Activated CD8-positive, alpha-beta T cell treated with anti-CD3 and anti-CD28 coated beads, Interleukin-2, amount 10 ng/mL, durations not matched to agents 7 days and 5 days (primary cell): ENCODE data around the gene ESR1. TPM values are rescaled to one million over a fixed set of nuclear protein-coding genes. Genes with fewer than 3 reads are reported as not detected.
A peak's percentile ranks its signal among the peaks of the same experiment; 100 is the strongest.
"Not testable (repeated sequence)": the region's sequence is repeated elsewhere in the genome, so short reads cannot be mapped to it uniquely, and the experiment has no call there.

Experiments
- ATAC-seq: fragments of 150-1000 bp; cut with Tn5 transposase; one replicate; pipeline ENCODE4 v1.10.0; 2021; ENCODE audit warnings: moderate library complexity
- CTCF ChIA-PET: fragments of 350-600 bp; sonication (Branson Sonifier 250); formaldehyde crosslinking; loops from one replicate; lab custom pipeline; 2021; ENCODE audit warnings: antibody characterized with exemption; lab: Charles Lee
- POLR2A ChIA-PET: fragments of 350-600 bp; sonication (Branson Sonifier 250); formaldehyde crosslinking; loops from one replicate; lab custom pipeline; 2021; ENCODE audit warnings: antibody characterized with exemption; lab: Charles Lee
- DNase-seq: peaks from one replicate; pipeline ENCODE4 v3.0.0-alpha.2; 2020
- H3K27ac Mint-ChIP-seq: one replicate; pipeline ENCODE4 v1.8.0; 2021; ENCODE audit warnings: mild to moderate bottlenecking, mixed read lengths
- H3K27me3 Mint-ChIP-seq: one replicate; pipeline ENCODE4 v1.8.0; 2021; ENCODE audit warnings: low read depth, mixed read lengths
- H3K36me3 Mint-ChIP-seq: one replicate; pipeline ENCODE4 v1.8.0; 2021; ENCODE audit warnings: low read depth, mixed read lengths
- H3K4me1 Mint-ChIP-seq: one replicate; pipeline ENCODE4 v1.8.0; 2021; ENCODE audit warnings: low read depth, mixed read lengths
- H3K4me3 Mint-ChIP-seq: one replicate; pipeline ENCODE4 v1.8.0; 2021; ENCODE audit warnings: mild to moderate bottlenecking, mixed read lengths
- H3K9me3 Mint-ChIP-seq: one replicate; pipeline ENCODE4 v1.8.0; 2022; ENCODE audit warnings: mixed read lengths; ENCODE audit not compliant: insufficient read depth
- total RNA-seq, 2 experiments: library from RNA; stranded (reverse); gene quantifications; one replicate each; pipeline ENCODE4 v1.2.3, GENCODE V29; 2021

The ESR1 gene
- total RNA-seq, 2 experiments from 2014 or later: 0.47 to 0.71 TPM

DNA sequence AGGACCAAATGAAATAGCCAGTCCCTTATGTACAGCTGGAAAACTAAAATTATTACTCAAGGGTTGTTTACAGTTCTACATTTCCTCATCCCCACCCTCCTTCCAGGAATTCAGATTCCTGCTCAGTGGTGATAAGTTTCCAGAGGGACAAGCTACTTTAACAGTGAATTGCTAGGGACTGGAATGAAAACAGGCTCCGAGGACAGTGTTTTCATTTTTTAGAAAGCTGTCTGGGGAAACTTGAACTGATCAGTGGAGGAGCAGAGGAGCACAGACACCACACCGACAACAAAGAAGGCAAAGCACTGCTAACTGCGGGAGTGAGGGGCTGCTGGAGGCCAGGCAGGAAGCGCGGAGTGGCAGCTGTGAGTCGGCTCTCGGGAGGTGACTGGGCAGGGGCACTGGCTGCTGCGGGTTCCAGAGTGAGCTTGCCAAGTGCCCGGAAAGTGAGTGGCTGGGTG, 322.2 kb downstream of the ESR1 start:
- Mint-ChIP-seq H3K36me3 (peaks cover 52% of the 10 kb centered on the region), H3K27me3 (no peaks in the 10 kb centered on the region), H3K4me1 (no peaks in the 10 kb centered on the region), H3K27ac (peak overlapping the region; percentile 57), H3K4me3 (no peak overlapping the region), H3K9me3 (no peaks in the 10 kb centered on the region)
- POLR2A ChIA-PET: no interaction called here
- ATAC-seq (no peak), DNase-seq (no peak)
- CTCF ChIA-PET: no interaction called here

DNA sequence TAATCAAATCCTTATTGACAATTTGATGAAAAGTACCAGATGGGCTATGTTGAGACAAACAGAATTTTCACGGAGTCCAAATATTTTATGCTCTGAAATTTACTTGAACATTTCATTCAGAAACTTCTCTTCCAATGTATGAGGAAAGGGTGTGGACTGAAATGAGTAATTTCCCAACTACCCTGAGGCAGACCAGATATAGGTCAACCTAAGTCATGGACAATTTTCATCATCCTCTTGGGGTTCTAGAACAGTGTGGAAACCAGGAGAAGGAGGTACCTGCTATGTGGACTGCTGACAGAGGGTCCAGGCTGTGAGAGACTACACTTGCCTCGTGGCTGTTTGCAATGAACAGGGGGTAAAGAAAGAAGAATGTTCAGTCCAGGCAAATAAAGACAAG, 323.0 kb downstream of the ESR1 start:
- H3K4me1 Mint-ChIP-seq: no peaks in the 10 kb centered on the region
- peaks cover 56% of the 10 kb centered on the region for H3K36me3 Mint-ChIP-seq
- POLR2A ChIA-PET: interaction anchor here (0.6 kb wide), 1 partner anchor 678 kb away, joined by 3 read pairs; the partner anchor contains the start of gene RMND1

GRCh38 chr6:152135755-152136448, 328.4 kb downstream of the ESR1 start:
- ChIA-PET POLR2A (no interaction called here), CTCF (interaction anchor here (1.3 kb wide), 1 partner anchor 10 kb away, joined by 3 read pairs; no protein-coding TSS in a partner anchor)
- H3K4me3 Mint-ChIP-seq: no peak overlapping the region
- peaks cover 71% of the 10 kb centered on the region for H3K36me3 Mint-ChIP-seq
- no peaks in the 10 kb centered on the region for H3K4me1 Mint-ChIP-seq
- H3K27ac Mint-ChIP-seq: no peak overlapping the region
- no peaks in the 10 kb centered on the region for H3K9me3 Mint-ChIP-seq
- ATAC-seq (no peak), DNase-seq (no peak)
- no peaks in the 10 kb centered on the region for H3K27me3 Mint-ChIP-seq

More for the DNA sequence above, 323.0 kb downstream of the ESR1 start:
- H3K27me3 Mint-ChIP-seq: no peaks in the 10 kb centered on the region
- ATAC-seq: no peak
- no peaks in the 10 kb centered on the region for H3K9me3 Mint-ChIP-seq
- no peak overlapping the region for H3K27ac Mint-ChIP-seq
- CTCF ChIA-PET: no interaction called here
- no peak for DNase-seq
- H3K4me3 Mint-ChIP-seq: no peak overlapping the region

DNA sequence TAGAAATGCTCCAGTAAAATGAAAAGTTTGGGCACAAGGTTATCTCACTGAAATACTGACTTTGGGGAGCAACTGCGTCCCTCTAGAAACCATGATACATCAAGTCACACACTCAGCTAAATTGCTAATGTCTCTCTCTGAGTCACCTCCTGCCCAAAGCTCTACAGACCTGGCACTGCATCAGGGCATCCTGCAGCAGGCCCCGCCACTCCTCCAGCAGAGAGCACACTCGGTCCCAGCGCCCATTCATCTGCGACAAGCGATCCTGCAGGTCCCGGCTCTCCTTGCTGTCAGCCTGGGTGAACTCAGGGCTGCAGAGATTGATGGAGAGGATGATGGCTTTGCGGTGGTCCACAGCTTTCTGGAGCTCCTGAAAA, 329.0 kb downstream of the ESR1 start:
- H3K4me1 Mint-ChIP-seq: no peaks in the 10 kb centered on the region
- POLR2A ChIA-PET: no interaction called here
- no peaks in the 10 kb centered on the region for H3K9me3 Mint-ChIP-seq
- CTCF ChIA-PET: no interaction called here
- H3K27ac Mint-ChIP-seq: no peak overlapping the region
- no peak for ATAC-seq
- H3K4me3 Mint-ChIP-seq: no peak overlapping the region
- H3K36me3 Mint-ChIP-seq: peaks cover 74% of the 10 kb centered on the region
- no peak for DNase-seq
- no peaks in the 10 kb centered on the region for H3K27me3 Mint-ChIP-seq

GRCh38 chr6:152138344-152138743, 330.9 kb downstream of the ESR1 start:
- ATAC-seq, CTCF ChIA-PET, H3K27ac Mint-ChIP-seq, H3K4me3 Mint-ChIP-seq, H3K9me3 Mint-ChIP-seq, DNase-seq, H3K4me1 Mint-ChIP-seq, H3K27me3 Mint-ChIP-seq: not testable (repeated sequence)
- peaks cover 63% of the 10 kb centered on the region for H3K36me3 Mint-ChIP-seq
- POLR2A ChIA-PET: interaction anchor here (0.6 kb wide), 1 partner anchor 842 kb away, joined by 3 read pairs; no protein-coding TSS in a partner anchor

DNA sequence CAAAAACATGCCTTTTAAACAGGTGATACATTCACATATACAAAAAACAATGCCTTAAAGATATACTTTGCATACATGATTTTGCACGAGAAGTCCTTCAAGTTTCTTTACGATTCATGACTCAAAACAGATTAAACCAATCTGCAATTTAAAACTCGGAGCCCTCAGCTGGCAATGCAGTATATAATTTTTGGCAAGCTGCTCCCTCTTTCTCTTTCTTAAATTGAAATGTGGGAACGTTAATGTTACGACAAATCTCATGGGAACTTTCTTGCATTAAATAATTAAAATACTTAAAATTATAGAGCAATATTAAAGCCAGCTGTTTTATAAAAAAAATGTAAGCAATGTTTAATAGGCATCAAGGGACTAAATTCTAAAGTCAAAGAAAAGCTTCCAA, 334.6 kb downstream of the ESR1 start:
- Mint-ChIP-seq H3K9me3 (no peaks in the 10 kb centered on the region), H3K27ac (no peak overlapping the region), H3K27me3 (no peaks in the 10 kb centered on the region), H3K4me1 (no peaks in the 10 kb centered on the region), H3K4me3 (no peak overlapping the region), H3K36me3 (peaks cover 52% of the 10 kb centered on the region)
- POLR2A ChIA-PET: no interaction called here
- DNase-seq (no peak), ATAC-seq (no peak)
- CTCF ChIA-PET: interaction anchor here (0.9 kb wide), 1 partner anchor 16 kb away, joined by 4 read pairs; no protein-coding TSS in a partner anchor

- DNase-seq: no peak
- no peaks in the 10 kb centered on the region for H3K27me3 Mint-ChIP-seq
- H3K27ac Mint-ChIP-seq: no peak overlapping the region
- H3K9me3 Mint-ChIP-seq: no peaks in the 10 kb centered on the region
- no peak overlapping the region for H3K4me3 Mint-ChIP-seq
- CTCF ChIA-PET: interaction anchor here (1.0 to 1.3 kb wide), 2 partner anchors 10 to 16 kb away, joined by 3 to 5 read pairs; no protein-coding TSS in a partner anchor
- POLR2A ChIA-PET: no interaction called here
- H3K36me3 Mint-ChIP-seq: peaks cover 56% of the 10 kb centered on the region
- ATAC-seq: no peak
- no peaks in the 10 kb centered on the region for H3K4me1 Mint-ChIP-seq
Observed at GRCh38 chr6:152143359-152143758, 335.9 kb downstream of the ESR1 start.

DNA sequence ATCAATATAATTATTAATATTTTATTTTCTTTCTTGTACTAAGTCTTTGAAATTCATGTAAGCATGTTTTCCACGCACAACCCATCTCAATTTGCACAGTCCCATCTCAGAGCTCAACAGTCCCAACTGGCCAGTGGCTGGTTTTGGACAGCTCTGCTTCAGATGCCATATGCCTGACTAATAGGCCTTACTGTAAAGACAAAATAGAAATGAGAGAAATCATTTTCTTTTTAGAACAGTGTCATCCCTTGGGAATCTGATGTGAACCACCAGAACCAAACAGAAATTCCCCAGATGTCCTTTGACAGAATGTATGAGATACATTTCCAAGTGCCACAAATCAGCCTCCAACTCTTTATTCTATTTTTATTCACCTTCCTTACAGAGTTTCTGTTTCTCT, 338.9 kb downstream of the ESR1 start:
- H3K27me3 Mint-ChIP-seq: no peaks in the 10 kb centered on the region
- ChIA-PET POLR2A (no interaction called here), CTCF (no interaction called here)
- ATAC-seq (no peak), DNase-seq (no peak)
- no peaks in the 10 kb centered on the region for H3K9me3 Mint-ChIP-seq
- H3K27ac Mint-ChIP-seq: no peak overlapping the region
- H3K4me1 Mint-ChIP-seq: no peaks in the 10 kb centered on the region
- H3K36me3 Mint-ChIP-seq: peaks cover 55% of the 10 kb centered on the region
- H3K4me3 Mint-ChIP-seq: no peak overlapping the region

DNA sequence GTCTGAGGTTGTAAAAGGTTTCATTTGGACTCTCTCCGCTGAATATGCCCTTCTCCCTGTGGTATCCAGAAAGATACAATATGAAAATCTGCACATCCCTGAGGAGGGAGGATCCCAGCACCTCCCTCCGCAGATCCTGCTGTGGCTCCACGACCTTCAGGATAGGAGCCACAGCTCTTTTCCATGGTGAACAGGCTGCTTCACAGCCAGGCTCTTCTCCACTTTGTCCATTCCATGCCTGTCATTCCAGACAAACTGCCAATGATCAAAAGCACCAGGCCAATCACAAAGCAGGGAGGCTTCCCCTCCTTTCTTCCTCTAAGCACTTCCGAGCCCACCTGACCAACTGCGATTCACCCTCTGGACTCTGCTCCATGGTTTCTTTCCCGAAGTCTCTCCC, 339.8 kb downstream of the ESR1 start:
- H3K4me1 Mint-ChIP-seq: no peaks in the 10 kb centered on the region
- H3K4me3 Mint-ChIP-seq: no peak overlapping the region
- H3K27me3 Mint-ChIP-seq: no peaks in the 10 kb centered on the region
- H3K36me3 Mint-ChIP-seq: peaks cover 64% of the 10 kb centered on the region
- DNase-seq: no peak
- H3K27ac Mint-ChIP-seq: no peak overlapping the region
- ATAC-seq: no peak
- POLR2A ChIA-PET: no interaction called here
- CTCF ChIA-PET: no interaction called here
- H3K9me3 Mint-ChIP-seq: no peaks in the 10 kb centered on the region

GRCh38 chr6:152148412-152148811, 340.9 kb downstream of the ESR1 start:
- ChIA-PET POLR2A (no interaction called here), CTCF (interaction anchor here (1.3 kb wide), 1 partner anchor 10 kb away, joined by 4 read pairs; no protein-coding TSS in a partner anchor)
- no peak for ATAC-seq
- H3K36me3 Mint-ChIP-seq: peaks cover 68% of the 10 kb centered on the region
- H3K4me3 Mint-ChIP-seq: no peak overlapping the region
- no peaks in the 10 kb centered on the region for H3K27me3 Mint-ChIP-seq
- no peaks in the 10 kb centered on the region for H3K4me1 Mint-ChIP-seq
- H3K27ac Mint-ChIP-seq: no peak overlapping the region
- H3K9me3 Mint-ChIP-seq: no peaks in the 10 kb centered on the region
- no peak for DNase-seq

DNA sequence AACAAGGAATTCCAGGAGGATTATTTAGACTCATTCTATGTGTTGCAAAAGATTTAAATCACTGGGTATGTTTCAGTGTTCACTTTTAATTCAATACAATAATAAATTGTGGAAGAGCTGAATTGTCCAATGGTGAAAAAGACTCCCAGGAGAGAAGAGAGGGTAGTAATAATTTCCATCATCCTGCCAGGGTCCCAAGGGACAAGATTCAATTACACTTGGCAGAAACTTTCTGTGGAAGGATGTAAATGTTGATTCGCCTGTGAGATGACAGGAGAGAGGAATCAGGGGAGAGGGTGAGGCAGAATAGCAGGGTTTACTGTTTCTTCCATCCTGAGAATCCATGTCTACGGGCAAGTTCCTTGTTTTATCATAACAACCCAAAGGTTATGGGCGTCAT, 342.7 kb downstream of the ESR1 start:
- H3K9me3 Mint-ChIP-seq: no peaks in the 10 kb centered on the region
- ChIA-PET POLR2A (no interaction called here), CTCF (interaction anchor here (1.1 to 1.7 kb wide), 2 partner anchors 9 to 35 kb away, joined by 3 to 5 read pairs; no protein-coding TSS in a partner anchor)
- peaks cover 70% of the 10 kb centered on the region for H3K36me3 Mint-ChIP-seq
- H3K4me1 Mint-ChIP-seq: no peaks in the 10 kb centered on the region
- ATAC-seq (no peak), DNase-seq (no peak)
- no peaks in the 10 kb centered on the region for H3K27me3 Mint-ChIP-seq
- no peak overlapping the region for H3K4me3 Mint-ChIP-seq
- no peak overlapping the region for H3K27ac Mint-ChIP-seq

- Mint-ChIP-seq H3K4me3 (no peak overlapping the region), H3K27ac (no peak overlapping the region), H3K36me3 (peaks cover 67% of the 10 kb centered on the region), H3K27me3 (no peaks in the 10 kb centered on the region), H3K4me1 (no peaks in the 10 kb centered on the region), H3K9me3 (no peaks in the 10 kb centered on the region)
- POLR2A ChIA-PET: no interaction called here
- no peak for DNase-seq
- CTCF ChIA-PET: interaction anchor here (0.7 to 1.5 kb wide), 3 partner anchors 187 to 631 kb away, joined by 3 to 7 read pairs (median 3); no protein-coding TSS in a partner anchor
- ATAC-seq: no peak
Observed at GRCh38 chr6:152151920-152152319, 344.4 kb downstream of the ESR1 start.
